Esophagus muscularis mucosa (tissue), 4 donors: ENCODE measurements around the gene AGPAT1. TPM values are rescaled to one million over a fixed set of nuclear protein-coding genes. Genes with fewer than 3 reads are reported as not detected.

Source experiments
- DNase-seq: peaks from one replicate; pipeline ENCODE4 v3.0.0-alpha.2; 2017; ENCODE audit errors: extremely low spot score
- H3K27ac ChIP-seq, 4 donors: fragments of 200-600 bp; sonication (generic); replicated peaks in 1 of 4; 1 replicate in 3 of 4; 2 replicates in 1 of 4; pipeline ENCODE4 v1.5.1; 2016 to 2019; ENCODE audit warnings: mild to moderate bottlenecking in 1 of 4
- H3K27me3 ChIP-seq, 4 donors: fragments of 200-600 bp; sonication (generic); one replicate each; pipeline versions ENCODE4 v1.5.1 to v1.6.0; 2016 to 2019
- H3K36me3 ChIP-seq, 4 donors: fragments of 200-600 bp; sonication (generic); one replicate each; pipeline ENCODE4 v1.5.1; 2016 to 2019
- H3K4me1 ChIP-seq, 4 donors: fragments of 200-600 bp; sonication (generic); one replicate each; pipeline ENCODE4 v1.5.1; 2016 to 2019
- H3K4me3 ChIP-seq, 4 donors: fragments of 200-600 bp; sonication (generic); 1 replicate in 2 of 4; 2 replicates in 2 of 4; pipeline ENCODE4 v1.5.1; 2016 to 2019; ENCODE audit warnings: mild to moderate bottlenecking in 4 of 4, moderate library complexity in 1 of 4
- H3K9me3 ChIP-seq, 4 donors: fragments of 200-600 bp; sonication (generic); 1 replicate in 3 of 4; 2 replicates in 1 of 4; pipeline ENCODE4 v1.5.1; 2016 to 2019
- CTCF ChIP-seq, 3 experiments: fragments of 200-600 bp in 2 of 3; fragments of 450-650 bp in 1 of 3; sonication (generic) in 2 of 3; IDR thresholded peaks; one replicate each; pipeline ENCODE4 v1.5.1; 2017 to 2019; ENCODE audit warnings: antibody characterized with exemption in 3 of 3, mild to moderate bottlenecking in 2 of 3, moderate library complexity in 1 of 3
- EP300 ChIP-seq: sonication (generic); formaldehyde crosslinking; IDR thresholded peaks from one replicate; pipeline ENCODE4 v1.6.1; 2017; ENCODE audit warnings: antibody characterized with exemption
- POLR2A ChIP-seq: fragments of 450-650 bp; IDR thresholded peaks from one replicate; pipeline ENCODE4 v1.6.1; 2017; ENCODE audit warnings: antibody characterized with exemption, moderate library complexity, mild to moderate bottlenecking, low read depth
- POLR2AphosphoS5 ChIP-seq, 2 donors: sonication (generic); formaldehyde crosslinking; IDR thresholded peaks; one replicate each; pipeline ENCODE4 v1.6.1; 2017; ENCODE audit warnings: antibody characterized with exemption in 2 of 2
- WGBS: methylation state at CpG from one replicate; pipeline ENCODE4 v1.1.5; 2018; 5-methylcytosine and 5-hydroxymethylcytosine counted together
- intact Hi-C: fragments of 100-400 bp; cut with DNase I; formaldehyde crosslinking; loops from one replicate; pipeline ENCODE4 v1.15.1; 2023
- total RNA-seq, 4 donors: library from RNA; depleted of rRNA; stranded (reverse); fragments of >200 nt; gene quantifications; one replicate each; pipeline versions ENCODE4 v1.1.0 to v1.2.1, GENCODE V29; 2016

Gene AGPAT1
- 10 to 100 TPM; 52.7 to 76.7 (median 68.9) TPM for total RNA-seq

DNA sequence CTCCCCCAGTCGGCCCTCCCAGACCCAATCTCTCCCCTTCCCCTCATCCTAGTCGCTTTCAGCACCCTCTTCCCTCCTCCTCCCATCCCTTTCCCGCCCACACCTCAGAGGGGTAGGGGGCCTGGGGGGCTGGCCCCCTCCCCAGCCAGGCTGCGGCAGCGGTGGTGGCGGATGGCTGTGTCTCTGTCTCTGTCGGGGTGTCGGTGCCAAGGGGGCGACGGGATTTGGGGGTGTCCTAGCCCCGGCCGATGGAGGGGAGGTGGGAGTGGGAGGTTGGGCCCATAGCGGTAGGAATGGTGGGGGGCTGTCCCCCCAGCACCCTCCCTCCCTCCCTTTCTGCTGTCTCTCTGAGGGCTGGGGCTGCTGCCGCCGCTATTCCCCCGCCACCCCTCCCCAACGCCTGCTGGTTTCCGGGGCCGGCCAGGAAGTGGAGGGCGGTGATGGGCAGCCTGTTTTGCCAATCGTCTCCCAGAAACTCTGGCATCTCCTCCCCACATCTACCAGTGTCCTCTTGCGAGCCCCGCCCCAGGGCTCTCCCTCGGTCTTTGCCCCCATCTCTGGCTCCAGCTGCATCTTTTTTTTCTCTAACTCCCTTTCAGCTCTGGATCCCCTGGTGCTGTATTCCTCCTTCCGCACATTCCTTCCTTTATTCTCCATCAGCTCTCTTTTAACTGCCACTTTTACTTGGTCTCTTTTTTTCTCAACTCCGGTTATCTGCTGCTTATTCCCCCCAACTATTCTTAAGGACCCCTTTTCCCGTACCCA, at the start of gene AGPAT1:
AGPAT1 (minus strand) TSS at position 374 of the 765 bp plus-strand sequence. CDS start 4,588 bp downstream, outside the sequence.
- DNase-seq, result peak; percentile 98
- H3K27ac ChIP-seq, result peak within 1 kb of the TSS; percentile 94 to 99 (median 96)
- intact Hi-C loops, result no loop called here
- under 1% methylated on average over 21 of the region's 27 CpGs for WGBS
- H3K4me3 ChIP-seq, result peak within 1 kb of the TSS; percentile 74 to 93 (median 80)
- H3K9me3 ChIP-seq, result no peaks in the 10 kb centered on the region
- no peaks in the 10 kb centered on the region for H3K27me3 ChIP-seq
- H3K36me3 ChIP-seq, result peaks cover 0 to 20% (median 17%) of the 10 kb centered on the region in 4 donors
- TF ChIP-seq POLR2A, result no peak
- peak; percentile 92 to 96 for TF ChIP-seq POLR2AphosphoS5 (IDR thresholded peaks at IDR 0.05)
- H3K4me1 ChIP-seq, result peaks cover 39 to 69% (median 68%) of the 10 kb centered on the region in 4 donors

GRCh38 chr6:32224696-32225095, 48.8 kb upstream of the AGPAT1 start:
- Histone ChIP-seq H3K36me3 (peaks cover 0 to 26% (median 0%) of the 10 kb centered on the region in 4 donors), H3K4me3 (no peak overlapping the region), H3K9me3 (no peaks in the 10 kb centered on the region), H3K27ac (peak overlapping the region in 1 of 4 donors; percentile 60), H3K27me3 (no peaks in the 10 kb centered on the region), H3K4me1 (peaks cover 0 to 3% (median 0%) of the 10 kb centered on the region in 4 donors)
- TF ChIP-seq POLR2AphosphoS5 (IDR thresholded peaks at IDR 0.05) (no peak), POLR2A (no peak), EP300 (no peak), CTCF (IDR thresholded peaks at IDR 0.05) (no peak)
- WGBS, result 83% methylated on average over 2 of the region's 2 CpGs
- DNase-seq, result no peak
- intact Hi-C loops, result no loop called here

DNA sequence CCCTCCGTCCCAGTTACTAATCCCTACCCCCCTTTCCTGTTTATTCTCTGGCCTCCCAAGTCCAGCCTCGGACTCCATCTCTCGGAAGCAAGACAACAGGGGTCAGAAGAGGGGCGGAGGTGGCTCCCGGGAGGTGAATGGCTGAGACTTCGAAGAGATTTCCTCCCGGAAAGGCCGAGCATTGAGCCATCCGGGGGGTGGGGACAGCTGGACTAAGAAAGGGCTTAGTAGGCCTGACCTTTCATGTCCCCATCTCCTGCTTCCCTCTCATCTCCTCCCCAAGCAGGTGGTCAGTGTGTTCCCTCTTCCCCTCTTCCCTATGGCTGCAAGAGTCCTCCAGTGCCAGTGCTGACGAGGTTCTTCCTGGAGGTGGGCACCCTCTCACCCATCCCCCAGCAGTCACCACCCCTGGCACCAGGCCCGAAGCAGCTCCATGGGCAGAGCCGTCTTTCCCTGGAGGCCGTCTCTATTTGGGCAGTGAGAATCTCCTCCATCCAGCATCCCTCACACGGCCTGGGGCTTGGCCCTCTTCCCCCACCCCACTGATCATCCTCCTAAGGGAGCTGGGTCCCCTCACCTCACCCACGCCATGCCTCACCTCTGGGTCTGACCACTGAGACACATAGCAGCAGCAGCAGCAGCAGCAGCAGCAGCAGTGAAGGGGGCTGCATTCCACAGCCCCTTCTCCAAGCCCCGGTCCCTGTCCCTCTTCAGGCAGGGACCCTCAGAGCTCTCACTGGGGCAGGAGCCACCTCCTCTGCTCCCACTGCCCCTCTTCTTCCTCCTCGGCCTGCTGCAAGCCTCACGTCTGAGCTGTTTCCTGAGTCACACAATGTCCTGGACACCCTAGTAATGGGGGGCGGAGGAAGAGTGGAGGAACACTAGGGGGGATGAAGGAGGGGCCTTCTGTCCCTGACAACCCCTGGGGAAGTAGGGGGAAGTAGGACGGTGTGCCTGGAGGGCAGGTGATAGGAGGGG, 47.7 kb upstream of the AGPAT1 start, which contains the start of gene NOTCH4:
NOTCH4 (minus strand) TSS at position 810 of the 978 bp plus-strand sequence; CDS start at position 671, 139 bp downstream.
- no peaks in the 10 kb centered on the region for H3K27me3 ChIP-seq
- peaks cover 0 to 3% (median 0%) of the 10 kb centered on the region in 4 donors for H3K4me1 ChIP-seq
- H3K27ac ChIP-seq, result peak within 1 kb of the TSS; percentile 28 to 60 (median 48)
- H3K9me3 ChIP-seq, result no peaks in the 10 kb centered on the region
- intact Hi-C loops, result no loop called here
- no peak for DNase-seq
- H3K4me3 ChIP-seq, result peak within 1 kb of the TSS; percentile 15 to 45 (median 22)
- TF ChIP-seq POLR2AphosphoS5 (IDR thresholded peaks at IDR 0.05), result peak; percentile 21 to 59
- no peak for TF ChIP-seq POLR2A
- TF ChIP-seq EP300, result no peak
- WGBS, result 43% methylated on average over 20 of the region's 20 CpGs
- H3K36me3 ChIP-seq, result peaks cover 0 to 37% (median 0%) of the 10 kb centered on the region in 4 donors

DNA sequence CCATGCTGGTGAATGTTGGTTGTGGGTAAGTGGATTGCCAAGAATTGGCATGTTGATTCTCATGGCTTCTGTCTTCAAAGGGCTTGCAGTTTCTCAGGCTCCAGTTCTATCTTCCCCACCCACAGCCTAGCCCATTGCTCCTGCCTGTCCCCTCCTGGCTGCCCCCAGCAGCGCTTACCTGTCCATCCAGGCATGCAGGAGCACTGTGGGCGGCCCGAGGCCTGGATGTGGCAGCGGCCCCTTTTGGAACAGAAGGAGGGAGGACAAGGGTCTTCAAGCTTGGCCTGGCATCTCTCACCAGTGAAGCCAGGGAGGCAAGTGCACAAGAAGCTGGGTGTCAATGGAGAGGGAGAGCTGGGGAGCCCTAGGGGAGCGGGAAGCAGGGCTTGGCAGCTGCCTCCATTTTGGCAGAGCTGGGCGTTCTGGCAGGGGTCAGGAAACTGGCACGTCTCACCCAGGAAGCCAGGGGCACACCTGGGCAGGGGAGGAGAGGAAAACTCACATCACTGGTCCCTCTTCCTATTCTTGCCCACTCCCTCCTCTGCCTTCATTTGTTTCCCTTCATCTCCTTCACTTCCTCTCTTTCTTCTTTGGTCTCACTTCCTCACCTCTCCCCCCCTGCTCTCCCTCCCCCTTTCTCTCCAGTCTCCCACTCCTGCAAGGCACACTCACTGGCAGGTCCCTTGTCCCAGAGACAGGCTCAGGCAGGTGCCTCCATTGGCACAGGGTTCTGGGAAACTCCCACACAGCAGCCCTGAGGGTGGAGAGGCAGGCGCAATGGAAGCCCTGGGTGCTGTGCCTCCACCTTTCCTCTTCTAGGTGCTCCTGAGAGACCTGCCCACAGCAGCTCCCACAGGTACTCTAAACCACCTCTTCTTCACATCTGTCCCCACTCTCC, 46.7 kb upstream of the AGPAT1 start:
- Histone ChIP-seq H3K4me1 (peaks cover 0 to 3% (median 0%) of the 10 kb centered on the region in 4 donors), H3K36me3 (peaks cover 0 to 47% (median 0%) of the 10 kb centered on the region in 4 donors), H3K27me3 (no peaks in the 10 kb centered on the region), H3K27ac (peak overlapping the region in 3 of 4 donors; percentile 15 to 53 (median 43)), H3K4me3 (peak overlapping the region; percentile 15 to 45 (median 22)), H3K9me3 (no peaks in the 10 kb centered on the region)
- no peak for DNase-seq
- TF ChIP-seq POLR2A (no peak), POLR2AphosphoS5 (IDR thresholded peaks at IDR 0.05) (no peak), CTCF (IDR thresholded peaks at IDR 0.05) (no peak), EP300 (no peak)
- 74% methylated on average over 8 of the region's 8 CpGs for WGBS
- intact Hi-C loops, result no loop called here

GRCh38 chr6:32220021-32220420, 44.1 kb upstream of the AGPAT1 start:
- Histone ChIP-seq H3K27me3 (no peaks in the 10 kb centered on the region), H3K9me3 (no peaks in the 10 kb centered on the region), H3K4me3 (no peak overlapping the region), H3K4me1 (peaks cover 0 to 3% (median 0%) of the 10 kb centered on the region in 4 donors), H3K36me3 (peaks cover 0 to 66% (median 0%) of the 10 kb centered on the region in 4 donors), H3K27ac (no peak overlapping the region)
- TF ChIP-seq POLR2A (no peak), CTCF (IDR thresholded peaks at IDR 0.05) (no peak), POLR2AphosphoS5 (IDR thresholded peaks at IDR 0.05) (no peak), EP300 (no peak)
- WGBS, result 58% methylated on average over 4 of the region's 4 CpGs
- no peak for DNase-seq
- intact Hi-C loops, result no loop called here
